Kidney tubule cell (primary cell): ENCODE data around the gene TMEM269.
A peak's percentile ranks its signal among the peaks of the same experiment; 100 is the strongest.

Experiments used
- DNase-seq: peaks from one replicate; pipeline ENCODE4 v3.0.0-alpha.2; 2018; ENCODE audit warnings: low spot score

The TMEM269 gene, protein sequence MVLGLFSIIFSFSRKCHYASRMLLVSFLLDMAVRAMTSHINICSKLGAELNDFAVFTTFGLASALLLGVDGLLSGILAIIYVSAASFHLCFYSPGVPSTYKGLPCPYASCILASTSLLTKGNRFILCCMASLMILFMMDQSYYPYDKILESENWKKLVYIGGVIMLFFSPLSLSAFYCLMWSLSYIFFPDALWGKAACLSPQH

GRCh38 chr1:42784946-42785693 is at the start of gene TMEM269:
Gene TMEM269 (plus strand): TSS chr1:42784991. CDS start chr1:42789894, 4,903 bp downstream.
- DNase-seq = no peak

- DNase-seq = no peak
Measured at GRCh38 chr1:42735056-42735455, 49.7 kb upstream of the TMEM269 start.

GRCh38 chr1:42735477-42736105 is 49.2 kb upstream of the TMEM269 start:
- no peak for DNase-seq

- DNase-seq = peak; percentile 16
Measured at GRCh38 chr1:42736152-42736551, 48.6 kb upstream of the TMEM269 start.

- DNase-seq = no peak
Measured at GRCh38 chr1:42736571-42737200, 48.1 kb upstream of the TMEM269 start.

DNA sequence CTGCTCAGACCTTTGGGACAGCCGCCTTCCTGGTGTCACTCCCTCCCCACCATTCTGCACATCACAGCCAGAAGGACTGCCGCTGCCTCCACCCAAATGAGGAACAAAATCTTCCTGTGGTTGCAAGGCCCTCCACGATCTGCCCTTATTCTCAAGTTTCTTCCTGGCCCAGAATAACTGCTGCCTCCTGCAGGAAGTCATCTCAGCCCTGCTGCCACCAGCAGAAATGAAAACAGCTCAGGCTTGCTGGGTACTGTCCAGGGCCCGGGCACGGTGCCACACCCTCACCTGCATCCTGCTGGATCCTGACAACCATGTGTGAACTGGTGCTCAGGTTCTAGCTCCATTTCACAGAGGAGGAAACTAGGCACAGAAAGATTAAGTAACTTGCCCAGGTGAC is 47.5 kb upstream of the TMEM269 start:
- DNase-seq = peak; percentile 28

DNA sequence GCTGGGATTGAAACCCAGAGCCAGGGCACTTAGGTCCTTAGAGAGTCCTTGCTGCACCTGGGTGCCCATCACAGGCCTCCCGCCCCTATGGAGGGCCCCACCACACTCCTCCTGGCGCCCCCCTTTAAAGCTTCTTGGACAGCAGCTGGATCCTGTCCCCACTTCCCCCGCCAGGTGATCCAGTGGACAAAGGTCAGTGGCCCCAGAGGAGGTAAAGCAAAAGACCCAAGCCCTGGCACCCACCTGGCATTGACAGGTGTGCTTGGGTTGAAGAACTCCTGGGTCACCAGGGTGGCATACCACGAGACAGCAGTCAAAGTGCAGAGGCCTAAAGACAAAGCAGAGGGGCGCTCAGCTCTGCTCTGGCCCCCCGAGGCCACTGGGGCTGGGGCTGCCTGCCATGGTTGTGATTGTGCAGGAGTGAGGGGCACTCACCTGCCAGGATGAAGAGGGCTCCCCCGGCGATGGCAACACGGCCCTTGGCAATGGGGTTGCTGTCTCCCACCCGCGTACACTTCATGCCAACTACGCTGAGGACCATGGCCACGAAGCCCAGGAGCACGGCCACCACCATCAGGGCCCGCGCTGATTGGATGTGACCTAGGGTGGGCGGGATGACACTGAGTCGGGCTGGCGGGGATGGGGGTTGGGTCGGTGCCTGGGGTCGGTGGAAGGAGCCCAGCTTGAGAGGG is 46.7 kb upstream of the TMEM269 start:
- no peak for DNase-seq

DNA sequence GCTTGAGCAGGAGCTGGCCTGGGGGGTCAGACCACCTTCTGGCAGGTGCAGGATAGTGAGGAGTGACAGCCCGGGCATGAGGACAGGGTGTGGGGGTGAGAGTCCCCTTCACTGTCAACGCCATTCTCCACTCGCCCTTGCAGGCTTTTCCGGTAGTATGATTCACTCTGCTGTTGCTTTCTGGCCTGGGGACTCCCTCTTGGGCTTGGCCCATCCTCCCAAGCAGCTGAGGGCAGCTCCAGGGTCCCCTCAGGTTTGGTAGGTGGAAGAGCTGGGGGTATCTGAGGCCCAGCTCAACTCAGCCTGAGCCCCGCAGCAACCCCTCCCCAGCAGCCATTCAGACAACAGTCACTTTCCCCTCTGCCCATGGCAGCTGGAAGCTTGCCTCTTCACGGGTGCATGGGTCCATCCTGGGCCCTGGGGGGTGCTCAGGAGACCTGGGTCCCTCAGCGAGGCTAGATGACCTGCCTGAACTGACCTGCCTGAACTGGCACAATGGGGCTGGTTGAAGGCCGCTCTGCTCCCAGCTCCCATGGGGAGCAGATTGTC is 46.0 kb upstream of the TMEM269 start:
- DNase-seq = no peak

GRCh38 chr1:42739753-42740700 is 44.8 kb upstream of the TMEM269 start, which contains the start of gene CLDN19:
Gene CLDN19 (minus strand): TSS chr1:42740236. CDS start chr1:42740063, 173 bp downstream.
- DNase-seq = no peak

DNA sequence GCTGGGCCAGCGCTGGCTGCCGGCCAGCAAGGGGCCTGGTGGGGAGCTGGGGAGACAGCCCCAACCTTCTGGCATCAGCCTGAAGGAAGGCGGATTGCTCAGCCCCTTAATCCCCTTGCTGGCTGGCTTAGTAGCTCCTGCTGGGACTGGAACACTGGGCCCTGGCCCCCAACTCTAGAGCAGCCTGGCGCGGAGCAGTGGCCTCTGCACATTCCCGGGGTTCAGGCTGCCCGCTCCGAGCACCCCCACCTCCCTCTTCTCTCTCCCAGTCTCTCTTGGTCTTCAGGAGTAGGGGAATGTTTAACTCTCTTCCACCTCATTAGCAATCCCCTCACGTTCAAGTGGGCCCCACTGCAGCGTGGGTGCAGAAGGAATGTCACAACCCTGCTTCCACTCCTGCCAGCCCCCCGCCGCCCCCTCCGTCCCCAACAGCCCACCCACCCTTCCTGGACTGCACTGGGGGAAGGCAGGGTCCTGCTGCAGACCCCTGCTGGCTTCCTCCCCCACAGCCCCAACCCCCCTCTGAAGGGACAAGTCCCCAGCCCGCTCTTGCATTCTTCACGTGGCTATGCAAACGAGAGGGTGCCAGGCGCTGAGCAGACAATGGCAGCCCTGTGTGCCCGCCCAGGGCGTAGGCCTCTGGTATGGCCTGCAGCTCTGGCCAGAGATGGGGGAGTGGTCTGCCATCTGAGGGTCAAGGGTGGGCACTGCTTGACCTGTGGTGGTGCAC is 43.8 kb upstream of the TMEM269 start:
- DNase-seq = no peak

GRCh38 chr1:42741706-42742105 is 43.1 kb upstream of the TMEM269 start:
- no peak for DNase-seq

GRCh38 chr1:42742141-42742540 is 42.6 kb upstream of the TMEM269 start:
- no peak for DNase-seq

DNA sequence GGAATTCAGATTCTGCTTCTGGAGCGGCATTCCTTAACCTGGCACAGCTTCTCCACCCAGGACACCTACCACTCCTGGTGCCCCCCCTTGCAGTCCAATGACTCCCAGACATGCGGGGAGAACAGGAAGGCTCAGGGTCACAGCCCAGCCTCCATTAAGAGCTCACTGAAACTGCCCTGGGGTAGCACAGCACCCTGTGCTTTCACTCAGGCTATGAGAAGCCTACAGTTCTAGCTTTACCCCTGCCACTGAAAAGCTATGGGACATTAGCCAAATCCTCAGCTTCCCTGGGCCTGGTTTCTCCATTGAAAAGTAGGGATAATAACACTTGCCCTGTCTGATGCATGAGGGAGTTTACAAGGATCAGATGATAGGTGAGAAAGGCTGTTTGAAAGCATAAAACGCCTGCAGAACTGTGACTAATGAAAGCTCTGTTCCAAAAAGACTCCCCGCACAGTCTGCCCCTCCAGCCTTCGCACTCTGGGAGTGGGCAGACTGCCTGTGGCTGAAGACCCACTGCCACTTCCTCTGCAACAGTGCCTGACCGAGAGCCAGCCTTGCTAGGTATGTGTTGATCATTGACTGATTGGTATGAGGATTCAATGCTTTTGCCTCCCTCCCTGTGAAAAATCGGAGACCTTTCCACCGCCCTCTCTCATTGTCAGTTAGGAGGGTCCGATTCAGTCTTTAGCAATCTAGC is 42.0 kb upstream of the TMEM269 start:
- DNase-seq = peak; percentile 20

GRCh38 chr1:42743317-42744147 is 41.3 kb upstream of the TMEM269 start:
- peak; percentile 32 for DNase-seq

GRCh38 chr1:42744148-42744413 is 40.7 kb upstream of the TMEM269 start:
- DNase-seq = no peak

- DNase-seq = no peak
Measured at GRCh38 chr1:42745851-42746250, 38.9 kb upstream of the TMEM269 start.

DNA sequence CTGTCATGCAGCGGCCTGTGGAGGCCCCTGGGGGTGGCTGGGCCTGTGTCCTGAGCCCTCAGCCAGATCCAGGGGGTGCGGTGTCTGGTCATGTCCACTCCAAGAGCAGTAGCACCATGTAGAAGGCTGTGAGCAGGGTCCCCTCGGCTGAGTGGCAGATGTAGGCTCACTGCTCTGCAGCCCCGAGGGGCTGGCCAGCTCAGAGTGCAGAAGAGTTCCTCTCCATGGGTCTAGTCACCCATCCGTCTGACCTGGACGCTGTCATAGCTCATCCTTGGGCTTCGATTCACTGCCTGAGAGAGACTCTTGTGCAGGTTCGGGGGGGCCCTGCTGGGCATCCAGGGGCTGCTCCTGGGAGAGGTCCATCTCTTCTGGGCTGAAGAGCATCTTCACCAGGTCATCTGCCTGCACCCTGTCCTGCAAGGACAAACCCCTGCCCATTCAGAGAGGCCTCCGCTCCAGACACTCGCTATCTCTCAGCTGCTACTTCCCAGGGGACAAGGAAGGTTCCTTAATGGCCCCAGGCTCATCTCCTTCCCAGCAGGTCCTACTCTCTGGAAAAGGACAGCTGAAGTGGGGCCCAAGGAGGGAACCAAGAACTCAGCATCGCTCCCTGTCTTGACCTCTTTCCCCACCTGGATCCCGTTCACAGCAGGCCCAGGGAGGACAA is 38.2 kb upstream of the TMEM269 start:
- DNase-seq = no peak

GRCh38 chr1:42747125-42747524 is 37.7 kb upstream of the TMEM269 start:
- DNase-seq = no peak
